Activated naive CD8-positive, alpha-beta T cell treated with anti-CD3 and anti-CD28 coated beads, Interleukin-2, amount 50 U/mL, for 16 hours (primary cell): ENCODE results near the gene RBMS1.
"Not testable (repeated sequence)": the region's sequence is repeated elsewhere in the genome, so short reads cannot be mapped to it uniquely, and the experiment has no call there.

Experiments
- DNase-seq: peaks from one replicate; pipeline ENCODE4 v3.0.0-alpha.2; 2020; ENCODE audit warnings: low read depth, low spot score

RBMS1 gene

DNA sequence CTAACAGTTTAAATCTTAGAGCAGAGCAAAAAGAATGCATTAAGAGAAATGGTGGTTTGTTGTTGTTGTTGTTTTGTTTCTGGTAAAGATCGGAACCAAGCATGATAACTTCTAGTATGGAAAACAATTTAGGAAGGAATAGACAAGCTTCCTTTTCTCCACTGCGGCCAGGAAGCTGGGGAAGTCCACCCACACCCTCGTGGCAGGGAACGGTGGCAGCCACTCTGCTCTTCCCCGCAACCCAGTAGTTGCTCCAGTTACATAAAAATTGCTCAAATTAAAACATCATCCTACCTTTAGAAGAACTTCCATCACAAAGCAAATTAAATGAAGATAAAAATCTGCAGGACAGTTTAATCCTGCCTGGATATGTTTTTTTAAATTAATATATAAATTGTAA is 113.0 kb downstream of the RBMS1 start:
- DNase-seq = no peak

DNA sequence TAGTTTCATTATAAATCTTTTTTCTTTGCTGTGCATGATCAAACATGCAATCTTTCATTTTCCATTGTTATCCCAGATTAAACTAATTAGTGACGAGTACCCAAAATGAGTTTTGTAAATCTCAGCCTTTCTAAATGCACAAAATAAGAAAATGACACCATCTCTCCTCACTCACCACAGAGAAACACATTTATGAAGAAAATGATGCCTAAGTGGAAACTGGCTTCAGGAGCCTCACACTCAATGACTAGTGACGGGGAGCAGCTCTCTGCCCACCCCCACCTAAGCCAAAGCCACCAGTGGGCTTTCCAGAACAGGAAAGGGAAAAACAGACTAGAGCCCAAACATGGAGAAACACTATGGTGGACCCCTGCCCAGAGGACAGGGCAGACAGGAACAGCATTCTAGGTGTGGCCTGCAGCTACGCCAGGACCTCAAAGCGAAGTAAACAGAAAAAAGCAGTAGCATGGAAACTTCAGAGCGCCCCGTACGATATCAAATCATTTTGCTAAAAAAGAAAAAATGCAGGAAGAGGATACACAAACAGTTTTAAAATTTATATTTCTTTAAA is 113.5 kb downstream of the RBMS1 start:
- no peak for DNase-seq

DNA sequence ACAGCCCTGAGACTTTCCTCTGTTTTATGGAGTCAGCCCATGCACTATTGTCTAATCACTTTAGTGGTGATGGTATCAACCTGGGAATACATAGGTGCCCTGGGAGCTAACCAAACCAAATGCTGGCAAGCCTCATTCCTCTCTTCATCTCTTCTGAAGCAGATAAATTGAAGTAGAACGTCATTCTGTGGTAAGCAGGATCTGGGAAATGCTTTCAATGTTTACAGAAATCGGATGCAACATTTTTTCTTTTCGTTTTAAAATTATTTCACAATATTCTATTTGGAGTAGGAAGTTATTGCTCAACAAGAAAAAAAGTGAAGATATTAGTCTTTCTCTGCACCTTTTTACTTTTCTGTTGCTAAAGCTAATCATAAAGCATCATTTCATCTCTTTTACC is 114.2 kb downstream of the RBMS1 start:
- no peak for DNase-seq

DNA sequence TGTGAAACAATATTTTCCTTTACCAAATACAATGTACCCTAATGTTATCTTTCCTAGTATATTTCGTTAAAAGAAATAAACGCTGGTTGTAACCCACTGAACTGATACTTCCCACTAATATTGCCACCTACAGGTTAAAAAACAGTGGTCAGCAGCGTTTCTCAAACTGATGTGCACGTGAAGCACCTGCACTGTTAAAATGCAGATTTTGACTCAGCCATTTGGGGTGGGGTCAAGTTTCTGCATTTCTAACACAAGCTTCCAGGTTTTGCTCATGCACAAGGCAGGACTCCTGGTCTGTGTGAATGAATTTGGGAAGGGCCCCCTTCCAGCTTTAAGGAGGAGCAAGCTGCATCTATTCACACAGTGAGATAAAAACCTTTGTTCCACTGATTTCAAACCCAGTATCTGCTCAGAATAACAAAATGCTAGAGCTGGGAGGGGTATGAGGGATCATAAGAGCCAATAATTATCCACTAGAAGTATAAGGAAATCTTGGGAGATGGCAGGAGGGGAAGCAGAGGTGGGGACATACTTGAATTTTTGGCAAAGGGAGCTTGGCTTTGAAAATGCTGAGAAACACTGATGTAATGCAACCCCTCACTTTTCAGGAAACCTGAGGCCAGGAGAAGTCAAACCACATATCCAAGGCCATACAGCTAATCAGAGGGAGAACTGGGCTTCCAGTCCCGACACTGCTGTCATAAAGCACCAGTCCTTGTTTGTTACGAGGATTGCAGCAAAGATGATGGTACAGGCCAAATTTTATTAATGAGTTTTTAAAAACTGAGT is 116.2 kb downstream of the RBMS1 start:
- no peak for DNase-seq

DNA sequence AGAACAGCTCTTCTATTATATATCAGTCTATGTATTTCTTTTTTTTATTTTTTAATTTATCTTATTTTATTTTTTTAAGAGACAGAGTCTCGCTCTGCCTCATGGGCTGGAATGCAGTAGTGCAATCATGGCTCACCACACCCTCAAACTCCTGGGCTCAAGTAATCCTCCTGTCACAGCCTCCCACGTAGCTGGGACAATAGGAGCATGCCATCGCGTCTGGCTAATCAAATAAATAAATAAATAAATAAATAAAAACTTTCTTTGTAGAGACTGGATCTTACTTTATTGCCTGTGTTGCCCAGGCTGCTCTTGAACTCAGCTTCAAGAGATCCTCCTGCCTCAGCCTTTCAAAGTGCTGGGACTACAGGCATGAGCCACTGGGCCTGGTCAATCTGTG is 117.0 kb downstream of the RBMS1 start:
- DNase-seq = no peak

DNA sequence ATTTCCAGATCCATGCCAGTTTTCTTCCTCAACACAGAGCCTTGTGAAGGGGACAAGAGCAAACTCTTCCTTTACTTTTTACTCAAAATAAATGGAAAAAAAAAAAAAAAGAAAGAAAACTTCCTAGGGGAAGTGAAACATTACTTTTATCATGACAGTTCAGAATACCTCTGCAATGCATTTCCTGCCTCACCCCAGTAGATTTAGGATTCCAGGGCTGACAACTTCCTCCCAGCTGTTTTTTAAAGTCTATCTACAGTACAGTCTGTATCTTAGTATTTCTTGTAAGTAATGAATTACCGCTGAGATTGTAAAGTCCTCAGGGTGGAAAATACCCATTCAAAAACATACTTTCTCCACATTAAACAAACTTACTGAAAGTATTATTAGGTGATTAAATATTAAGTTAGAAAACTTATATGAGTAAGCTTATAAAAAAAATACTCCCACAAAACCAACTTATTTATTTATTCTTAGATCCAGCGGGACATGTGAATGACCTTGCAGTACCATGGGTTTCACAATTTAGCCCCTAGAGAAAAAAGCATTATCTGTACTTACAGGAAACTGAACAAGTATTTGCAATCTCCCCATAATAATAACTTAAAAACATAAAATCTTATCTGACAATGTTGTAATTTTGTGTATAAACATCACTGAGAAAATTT is 117.7 kb downstream of the RBMS1 start:
- DNase-seq = no peak

DNA sequence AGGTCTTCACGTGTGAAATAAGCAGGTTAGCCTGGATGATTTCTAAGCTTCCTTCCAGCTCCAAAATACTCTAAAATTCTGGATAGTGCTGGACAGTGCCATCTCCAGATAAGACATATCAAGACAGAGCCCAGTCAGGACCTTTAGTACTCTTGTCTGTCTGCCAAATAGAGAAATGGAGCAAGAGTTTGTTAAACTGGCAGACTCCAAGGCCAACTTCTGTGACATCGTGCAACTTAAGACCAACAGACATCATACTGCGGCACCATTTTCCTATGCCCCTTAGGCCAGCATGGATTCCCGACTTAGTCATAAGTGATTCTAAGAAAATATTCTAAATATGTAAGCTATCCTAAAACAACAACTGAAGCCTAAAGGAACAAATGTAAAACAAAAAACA is 118.6 kb downstream of the RBMS1 start:
- DNase-seq = no peak

DNA sequence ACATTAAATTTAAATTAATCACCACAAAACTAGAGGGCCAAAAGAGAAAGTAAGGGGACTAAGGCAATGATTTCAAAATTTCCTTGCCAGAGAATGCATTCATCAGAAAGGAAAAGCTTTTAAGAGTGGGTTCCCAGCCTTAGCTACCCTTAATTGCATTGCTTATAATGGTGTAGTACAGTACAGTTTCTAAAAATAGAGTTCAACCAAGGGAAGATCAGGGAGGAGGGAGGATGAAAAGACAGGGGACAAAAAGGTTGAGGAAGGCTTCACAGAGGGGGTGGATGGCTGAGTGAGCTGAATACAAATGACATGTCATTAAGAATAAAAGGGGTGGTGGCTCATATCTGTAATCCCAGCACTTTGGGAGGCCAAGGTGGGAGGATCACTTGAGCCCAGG is 119.9 kb downstream of the RBMS1 start:
- no peak for DNase-seq

DNA sequence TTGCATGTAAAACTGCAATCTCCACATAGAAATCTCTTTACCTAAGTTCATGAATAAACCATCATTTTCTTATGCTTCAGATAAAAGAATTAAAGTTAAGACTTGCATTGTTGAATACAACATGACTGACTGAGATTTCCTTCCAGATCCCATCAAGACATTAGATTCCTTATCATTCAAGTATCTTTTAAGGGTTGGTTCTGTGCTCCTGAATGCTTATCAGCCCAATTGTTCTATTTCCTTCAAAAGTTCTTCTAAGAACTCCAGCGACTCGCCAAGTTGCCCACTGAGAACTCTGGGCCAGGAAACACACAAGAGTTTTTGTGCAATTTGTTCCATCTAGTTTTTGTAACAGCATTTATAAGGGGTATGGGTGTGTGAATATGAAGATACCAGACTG is 120.3 kb downstream of the RBMS1 start:
- no peak for DNase-seq

DNA sequence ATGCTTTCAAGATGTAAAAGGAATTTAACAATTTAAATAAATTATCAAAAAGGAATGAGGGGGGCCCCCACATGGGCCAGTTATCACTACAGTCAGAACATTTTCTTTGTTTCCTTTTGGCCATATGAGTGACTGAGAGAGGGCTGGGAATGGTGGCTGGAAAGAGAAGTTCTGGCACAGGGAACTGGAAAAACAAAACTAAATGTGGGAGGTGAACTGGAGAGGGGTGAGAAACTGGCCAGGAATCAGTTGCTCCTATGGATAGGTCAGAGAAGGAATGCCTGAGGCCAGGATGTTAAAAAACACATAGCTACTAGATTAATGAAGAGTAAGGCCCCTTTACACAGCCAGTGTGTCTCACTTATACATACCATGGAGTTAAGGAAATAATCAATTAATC is 121.0 kb downstream of the RBMS1 start:
- DNase-seq = no peak

DNA sequence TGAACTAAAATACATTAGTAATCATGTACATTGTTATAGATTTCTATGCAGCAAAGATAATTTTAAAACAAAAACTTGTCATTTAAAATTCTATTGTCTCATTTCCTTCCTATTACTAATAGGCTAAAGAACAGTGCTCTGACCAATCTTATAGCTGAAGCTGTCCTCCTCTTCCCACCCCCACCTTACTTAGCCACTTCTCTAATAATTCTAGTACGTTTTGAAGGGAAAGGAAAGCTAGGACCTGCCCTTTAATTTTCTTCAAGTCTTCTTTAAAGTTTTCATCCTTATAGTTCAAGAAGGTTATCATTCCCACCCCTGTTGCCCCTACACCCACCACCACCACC is 121.6 kb downstream of the RBMS1 start:
- DNase-seq = no peak

DNA sequence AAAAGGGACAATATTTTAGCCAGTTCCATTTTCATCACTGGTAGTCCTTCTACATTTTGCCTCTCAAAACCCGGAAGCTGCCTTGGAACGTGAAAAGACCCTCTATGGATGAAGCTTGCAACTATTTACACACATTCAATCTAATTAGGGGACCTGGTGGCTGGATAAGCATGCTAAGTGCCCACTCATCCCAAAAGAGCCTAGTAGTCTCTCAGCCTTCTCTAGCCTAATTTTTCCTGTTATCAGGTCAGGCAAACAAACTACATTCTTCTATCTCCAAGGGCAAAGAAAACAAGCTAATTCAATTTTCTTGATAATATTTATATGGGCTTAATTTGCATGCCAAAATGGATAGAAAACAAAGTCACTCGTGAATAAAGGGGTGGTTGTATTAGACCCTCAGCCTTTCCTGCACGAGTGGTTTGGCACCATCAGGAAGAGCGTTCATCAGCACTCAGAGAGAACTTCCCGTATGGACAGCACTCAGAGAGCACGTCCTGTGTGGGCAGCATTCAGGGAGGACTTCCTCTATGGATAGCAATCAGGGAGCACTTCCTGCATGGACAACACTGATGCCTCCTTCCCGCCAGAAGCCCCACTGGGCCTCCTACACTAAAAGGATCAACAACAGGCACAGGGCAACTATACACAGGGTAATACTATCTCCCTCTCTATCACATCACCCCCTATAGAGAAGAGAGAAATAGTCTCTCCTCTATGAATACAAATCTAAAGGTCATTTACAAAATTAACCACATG is 122.2 kb downstream of the RBMS1 start:
- DNase-seq = no peak

DNA sequence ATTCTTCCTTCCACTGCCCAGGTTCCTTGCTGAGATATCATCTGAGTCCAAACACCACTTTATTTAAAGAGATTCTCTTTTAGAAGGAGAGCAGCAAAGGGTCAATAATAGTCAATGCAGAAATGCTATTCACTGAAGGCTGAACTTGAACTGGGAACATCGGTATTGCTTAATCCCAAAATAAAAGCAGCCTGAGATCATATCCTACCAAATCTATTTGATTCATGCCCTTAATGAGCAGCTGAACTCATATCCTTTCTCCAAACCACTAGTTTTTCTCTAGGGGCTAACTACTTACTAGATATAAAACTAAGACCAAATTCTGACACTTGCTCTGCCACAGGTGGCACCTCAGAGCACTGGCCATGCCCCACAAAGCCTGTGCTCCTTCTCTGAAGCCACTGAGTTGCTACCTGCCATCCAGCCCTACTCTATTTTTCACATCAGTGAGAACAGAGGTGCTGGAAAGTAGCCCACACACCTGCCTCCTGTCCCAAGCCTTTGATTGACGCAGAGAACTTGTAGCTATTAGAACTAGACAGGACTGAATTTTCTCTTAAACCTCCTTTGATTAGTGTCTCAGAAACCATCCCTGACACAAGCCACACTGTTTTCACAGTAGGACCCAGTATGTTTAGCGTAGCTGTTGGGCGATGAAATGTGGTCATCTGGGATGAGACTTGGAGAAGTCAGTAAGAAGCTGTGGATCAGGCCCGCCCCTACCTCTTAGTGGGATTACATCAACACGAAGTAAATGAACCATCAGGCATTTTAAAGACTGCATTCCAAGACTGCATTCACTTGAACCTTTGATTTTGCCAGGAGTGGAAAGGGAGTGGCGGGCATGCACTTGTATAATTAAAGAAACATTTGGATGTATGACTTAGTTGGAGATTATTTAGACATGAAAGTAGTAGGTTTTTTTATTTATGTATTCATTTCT is 124.3 kb downstream of the RBMS1 start:
- no peak for DNase-seq

DNA sequence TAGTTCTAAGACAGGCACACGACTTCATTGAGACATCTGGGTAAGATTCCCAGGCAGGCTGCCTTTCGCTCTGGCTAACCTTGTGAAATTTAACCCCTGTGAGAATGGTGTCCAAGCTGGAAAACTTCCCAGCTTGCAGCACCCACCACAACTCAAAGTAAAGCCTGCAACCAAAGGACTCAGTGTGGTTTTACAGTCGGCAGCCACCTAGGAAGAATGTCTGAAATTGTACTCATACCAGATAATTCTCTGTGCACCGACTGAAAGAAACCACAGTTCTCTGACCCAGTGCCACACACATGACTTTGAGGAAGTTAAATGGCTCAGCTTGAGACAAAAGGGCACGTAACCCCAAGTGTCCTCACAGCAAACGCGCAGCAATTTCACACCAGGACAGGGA is 125.7 kb downstream of the RBMS1 start:
- DNase-seq = no peak

DNA sequence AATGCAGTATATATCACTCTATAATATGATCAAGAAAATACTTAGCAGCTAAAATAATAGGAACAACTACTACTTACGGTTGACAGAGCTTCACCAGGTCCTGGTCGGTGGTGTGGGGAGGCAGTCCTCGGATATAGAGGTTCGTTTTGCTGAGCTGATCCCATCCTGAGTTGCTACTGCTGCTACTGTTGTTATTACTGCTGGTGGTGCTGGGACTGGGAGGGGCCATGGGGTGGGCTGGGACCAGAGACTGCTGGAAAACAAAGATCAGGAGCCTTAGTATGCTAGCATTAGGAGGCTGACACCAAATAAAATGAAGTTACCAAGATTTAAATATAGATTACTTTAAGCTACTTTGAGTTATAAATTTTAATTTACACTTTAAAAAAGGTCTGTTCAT is 126.5 kb downstream of the RBMS1 start:
- not testable (repeated sequence) for DNase-seq

DNA sequence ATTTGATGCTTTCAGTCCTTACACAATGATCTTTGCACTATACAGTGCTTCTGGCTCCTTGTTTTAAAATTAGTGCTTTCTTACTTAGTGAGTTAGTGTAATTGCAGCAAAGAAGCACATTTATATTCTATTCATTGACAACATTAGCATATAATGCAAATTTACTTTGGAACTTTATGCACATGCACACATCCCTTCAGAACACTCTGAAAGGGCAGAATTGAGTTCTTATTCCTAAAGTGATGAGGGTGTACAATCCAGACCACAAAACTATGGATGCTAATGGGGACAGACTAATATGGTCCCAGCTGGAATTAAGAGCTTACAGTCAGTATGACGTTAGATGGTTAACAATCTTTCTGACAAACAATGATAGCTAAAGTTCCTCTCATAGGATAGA is 127.1 kb downstream of the RBMS1 start:
- DNase-seq = no peak

DNA sequence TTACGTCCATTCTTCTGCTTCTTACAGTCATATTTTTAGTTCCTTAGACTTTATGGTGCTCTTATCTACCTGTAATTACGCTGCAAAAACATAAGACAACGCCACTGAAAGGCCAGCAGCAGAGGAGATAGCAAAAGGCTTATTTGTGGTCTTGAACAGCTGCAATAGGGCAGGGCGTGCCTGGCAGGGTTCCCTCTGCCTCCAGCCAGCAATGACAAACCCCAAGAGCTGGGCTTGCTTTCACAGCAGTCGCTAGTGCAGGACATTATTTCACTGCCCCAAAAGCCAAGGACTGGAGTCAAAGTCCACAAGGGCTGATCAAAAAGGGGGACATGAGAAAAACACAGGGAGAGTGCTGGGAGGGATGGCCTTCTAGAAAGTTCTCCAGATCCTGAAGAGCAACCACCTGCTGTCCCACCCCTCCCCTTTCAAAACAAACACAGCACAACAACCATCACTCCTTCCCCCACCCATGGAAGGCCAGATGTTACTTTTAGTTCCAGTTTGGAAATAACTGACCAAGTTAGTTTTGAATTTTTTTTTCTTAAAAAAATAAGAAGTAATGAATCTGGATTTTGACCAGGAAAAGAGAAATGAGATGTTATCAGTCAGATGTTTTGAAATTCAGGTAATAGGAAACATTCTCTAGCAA is 127.8 kb downstream of the RBMS1 start:
- no peak for DNase-seq

DNA sequence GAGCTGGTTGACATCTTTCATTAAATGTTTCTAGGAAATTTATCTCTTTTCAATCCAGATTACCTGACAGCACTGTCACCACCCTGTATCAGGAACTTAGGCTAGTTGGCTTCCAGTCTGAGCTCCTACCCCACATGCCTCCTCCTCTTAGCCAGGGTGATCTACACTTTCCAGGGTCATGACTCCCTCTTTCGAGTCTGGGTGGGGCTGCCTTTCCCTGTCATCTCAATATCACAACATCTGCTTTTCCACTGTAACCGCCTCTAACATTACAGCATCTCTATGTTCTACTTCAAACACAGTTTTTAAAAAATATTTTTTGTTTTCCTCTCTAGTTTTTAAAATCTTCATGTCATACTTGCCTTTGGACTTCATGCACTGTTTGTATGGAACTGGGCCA is 129.2 kb downstream of the RBMS1 start:
- no peak for DNase-seq

DNA sequence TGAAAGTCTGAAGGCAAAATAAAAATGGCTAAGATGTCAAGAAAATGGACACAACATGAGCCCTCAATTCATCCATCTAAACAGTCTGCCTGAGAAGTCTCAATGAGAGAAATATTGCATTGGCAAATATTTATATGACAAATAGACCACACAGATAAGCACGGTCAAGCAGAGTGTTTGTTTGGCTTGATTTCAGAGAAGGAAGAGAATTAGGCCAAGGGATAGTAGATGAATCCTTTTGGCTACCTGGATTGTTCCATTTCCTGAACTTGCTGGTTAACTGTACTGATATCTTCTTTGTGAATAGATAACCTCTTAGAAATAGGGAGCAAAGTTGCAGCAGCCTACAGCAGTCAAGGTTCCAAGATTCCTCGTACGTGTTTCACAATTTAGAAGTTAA is 129.6 kb downstream of the RBMS1 start:
- DNase-seq = no peak

DNA sequence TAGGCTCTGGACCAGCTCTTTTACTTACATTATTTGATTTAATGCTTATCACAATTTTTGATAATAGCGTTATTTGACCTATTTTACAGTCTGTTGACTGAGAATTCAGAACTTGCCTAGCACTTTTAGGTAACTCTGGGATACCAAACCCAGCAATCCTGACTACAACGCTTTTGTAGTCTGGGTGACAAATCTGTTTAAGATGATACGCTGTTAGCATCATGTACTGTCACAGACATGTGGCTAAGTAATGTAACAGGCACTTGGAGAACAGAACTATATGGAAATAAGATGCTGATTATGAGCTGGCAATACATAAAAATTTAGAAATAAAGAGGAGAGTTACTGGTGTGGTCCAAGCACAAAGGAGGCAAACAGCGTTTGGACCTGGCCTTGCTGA is 130.6 kb downstream of the RBMS1 start:
- no peak for DNase-seq

DNA sequence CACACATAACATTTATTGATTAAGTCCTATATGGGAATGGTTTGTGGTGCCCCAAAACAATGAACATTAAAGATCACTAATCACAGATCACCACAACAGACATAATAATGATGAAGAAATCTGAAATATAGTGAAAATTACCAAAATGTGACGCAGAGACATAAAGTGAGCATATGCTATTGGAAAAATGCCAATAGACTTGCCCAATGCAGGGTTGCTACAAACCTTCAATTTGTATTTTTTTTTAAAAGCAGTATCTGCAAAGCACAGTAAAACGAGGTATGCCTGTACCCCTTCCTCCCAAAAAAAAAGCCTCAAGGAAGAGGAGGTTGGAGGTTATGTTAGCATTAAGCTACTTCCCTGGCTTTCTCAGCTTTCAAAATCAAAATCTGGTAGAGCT is 131.1 kb downstream of the RBMS1 start:
- no peak for DNase-seq
